ENCODE measurements around the gene STK33.

STK33 gene

GRCh38 chr11:8381343-8381742 is 212.7 kb downstream of the STK33 start:
- no peak overlapping the region for H3K4me3 ChIP-seq (ENCODE audit: low read length)
- no peak for DNase-seq (ENCODE audit: low read depth)
- TF ChIP-seq CTCF (conservative IDR thresholded peaks at IDR 0.05; ENCODE audit: low read length), result no peak

GRCh38 chr11:8375932-8376331 is 218.1 kb downstream of the STK33 start:
- no peak for TF ChIP-seq CTCF (conservative IDR thresholded peaks at IDR 0.05; ENCODE audit: low read length)

GRCh38 chr11:8375460-8375859 is 218.6 kb downstream of the STK33 start:
- no peak for DNase-seq (ENCODE audit: low read depth)
- no peak overlapping the region for H3K4me3 ChIP-seq (ENCODE audit: low read length)
- no peak for TF ChIP-seq CTCF (conservative IDR thresholded peaks at IDR 0.05; ENCODE audit: low read length)

More at GRCh38 chr11:8375932-8376331, 218.1 kb downstream of the STK33 start:
- H3K4me3 ChIP-seq (ENCODE audit: low read length), result no peak overlapping the region
- DNase-seq (ENCODE audit: low read depth), result no peak

GRCh38 chr11:8374716-8375115 is 219.3 kb downstream of the STK33 start:
- no peak for TF ChIP-seq CTCF (conservative IDR thresholded peaks at IDR 0.05; ENCODE audit: low read length)
- no peak for DNase-seq (ENCODE audit: low read depth)

GRCh38 chr11:8373519-8374432 is 220.3 kb downstream of the STK33 start:
- H3K4me3 ChIP-seq (ENCODE audit: low read length), result no peak overlapping the region
- DNase-seq (ENCODE audit: low read depth), result no peak
- TF ChIP-seq CTCF (conservative IDR thresholded peaks at IDR 0.05; ENCODE audit: low read length), result no peak

More at GRCh38 chr11:8374716-8375115, 219.3 kb downstream of the STK33 start:
- H3K4me3 ChIP-seq (ENCODE audit: low read length), result no peak overlapping the region

GRCh38 chr11:8372641-8373381 is 221.2 kb downstream of the STK33 start:
- no peak for DNase-seq (ENCODE audit: low read depth)
- no peak for TF ChIP-seq CTCF (conservative IDR thresholded peaks at IDR 0.05; ENCODE audit: low read length)
- H3K4me3 ChIP-seq (ENCODE audit: low read length), result no peak overlapping the region

Data from AG10803 (cell line).